ENCODE data around the gene TBC1D8. TPM values are rescaled to one million over a fixed set of nuclear protein-coding genes. Genes with fewer than 3 reads are reported as not detected.
A peak's percentile ranks its signal among the peaks of the same experiment; 100 is the strongest.

TBC1D8 gene
- total RNA-seq, 1 experiment from 2014 or later, result 29.8 TPM

DNA sequence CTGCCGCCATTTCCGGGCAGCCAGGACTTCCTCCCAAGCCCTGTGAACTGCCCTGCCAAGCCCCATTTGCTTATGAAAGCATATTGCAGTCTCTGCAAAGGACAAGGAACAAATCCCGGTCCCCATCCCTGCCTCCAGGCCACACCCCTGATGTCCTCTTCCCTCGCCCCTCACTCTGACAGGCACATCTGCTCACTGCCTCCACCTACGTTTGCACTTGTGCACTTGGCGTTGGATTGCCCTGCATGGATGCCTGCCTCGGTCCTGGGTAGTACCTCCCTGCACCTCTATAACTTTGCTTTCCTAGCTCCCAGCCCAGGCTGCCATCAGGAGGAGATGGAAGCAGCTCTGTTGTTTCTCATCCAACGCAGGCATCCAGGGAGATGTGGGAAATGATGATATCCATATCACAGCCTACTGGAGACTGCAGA, 168.7 kb downstream of the TBC1D8 start:
- Histone ChIP-seq H3K4me3 (ENCODE audit: insufficient read depth, low read depth, low read length) (no peak overlapping the region), H3K27me3 (ENCODE audit: control insufficient read depth, insufficient read depth, low read length) (no peaks in the 10 kb centered on the region; the same call in 1 of the 2 replicates), H3K36me3 (replicated peaks; ENCODE audit: control insufficient read depth, insufficient read depth, low read length) (no peaks in the 10 kb centered on the region)
- peak; percentile 62 for DNase-seq

DNA sequence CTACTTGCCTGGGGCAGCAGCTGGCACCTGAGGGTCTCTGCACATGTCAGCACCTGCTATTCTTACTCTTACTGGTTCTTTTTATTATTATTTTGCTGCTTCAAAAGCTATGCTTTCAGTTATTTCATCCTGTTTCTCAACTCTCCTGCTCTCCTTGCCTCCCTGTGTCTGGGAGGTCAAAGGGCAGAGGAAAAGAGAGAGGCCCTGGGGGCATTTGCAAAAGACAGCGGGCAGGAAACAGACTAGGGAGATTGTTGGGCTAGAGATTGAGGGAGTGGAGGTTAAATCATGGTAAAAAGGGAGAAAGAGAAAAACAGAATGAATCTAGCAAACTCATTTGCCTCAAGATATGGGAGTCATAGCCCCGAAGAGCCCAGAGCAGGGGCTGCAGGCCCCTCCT, 170.2 kb downstream of the TBC1D8 start:
- no peak for DNase-seq
- H3K27me3 ChIP-seq (ENCODE audit: control insufficient read depth, insufficient read depth, low read length), result no peaks in the 10 kb centered on the region; the same call in 1 of the 2 replicates
- no peak overlapping the region for H3K4me3 ChIP-seq (ENCODE audit: insufficient read depth, low read depth, low read length)
- H3K36me3 ChIP-seq (replicated peaks; ENCODE audit: control insufficient read depth, insufficient read depth, low read length), result no peaks in the 10 kb centered on the region

DNA sequence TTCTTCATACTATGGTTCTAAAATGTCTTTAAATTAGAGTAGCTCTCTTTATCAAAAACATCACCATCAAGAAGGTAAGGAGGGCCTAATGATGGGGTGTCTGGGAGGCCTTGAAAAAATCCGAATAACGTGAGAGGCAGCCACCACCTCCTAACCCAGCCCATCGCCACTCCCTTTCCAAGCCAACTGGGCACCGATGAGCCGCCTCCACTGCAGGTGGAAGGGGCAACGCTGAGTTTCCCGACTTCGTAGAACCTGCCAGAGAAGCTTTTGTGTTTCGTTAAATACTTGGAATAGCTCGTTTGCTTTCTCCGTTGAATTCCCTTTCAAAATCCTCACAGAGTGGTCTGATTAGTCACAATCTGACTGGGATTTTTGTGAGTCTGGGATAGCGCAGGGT, 171.1 kb downstream of the TBC1D8 start:
- Histone ChIP-seq H3K27me3 (ENCODE audit: control insufficient read depth, insufficient read depth, low read length) (no peaks in the 10 kb centered on the region), H3K36me3 (replicated peaks; ENCODE audit: control insufficient read depth, insufficient read depth, low read length) (no peaks in the 10 kb centered on the region), H3K4me3 (ENCODE audit: insufficient read depth, low read depth, low read length) (no peak overlapping the region)
- no peak for DNase-seq

DNA sequence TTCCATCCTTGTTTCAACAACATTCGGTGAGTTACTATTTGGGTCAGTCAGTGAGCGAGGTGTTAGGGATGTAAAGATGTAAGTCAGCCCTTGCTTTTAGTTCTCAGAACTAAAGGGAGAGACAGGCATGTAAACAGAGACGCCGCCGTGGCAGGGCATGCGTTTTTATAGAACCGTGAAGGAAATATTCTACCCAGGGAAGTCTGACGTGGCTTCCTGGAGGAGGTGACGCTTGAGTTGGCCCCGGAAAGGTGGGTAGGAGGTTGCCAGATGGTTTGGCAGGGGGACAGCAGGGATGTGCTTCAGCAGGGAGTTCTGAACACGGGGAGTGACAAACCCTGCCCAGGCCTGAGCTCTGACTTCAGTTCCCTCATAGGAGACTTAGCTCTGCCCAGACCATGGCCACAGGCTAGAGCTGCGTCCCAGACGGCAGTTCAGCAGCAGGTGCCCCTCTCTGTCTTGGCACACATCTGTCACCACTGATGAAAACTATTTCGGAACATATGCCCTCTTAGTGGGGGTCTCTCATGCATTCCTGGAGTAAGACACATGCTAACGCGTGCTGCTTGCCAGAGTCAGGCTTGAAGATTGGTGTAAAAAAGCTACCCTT, 172.5 kb downstream of the TBC1D8 start:
- DNase-seq, result no peak
- Histone ChIP-seq H3K36me3 (replicated peaks; ENCODE audit: control insufficient read depth, insufficient read depth, low read length) (no peaks in the 10 kb centered on the region), H3K27me3 (ENCODE audit: control insufficient read depth, insufficient read depth, low read length) (no peaks in the 10 kb centered on the region), H3K4me3 (ENCODE audit: insufficient read depth, low read depth, low read length) (no peak overlapping the region)

DNA sequence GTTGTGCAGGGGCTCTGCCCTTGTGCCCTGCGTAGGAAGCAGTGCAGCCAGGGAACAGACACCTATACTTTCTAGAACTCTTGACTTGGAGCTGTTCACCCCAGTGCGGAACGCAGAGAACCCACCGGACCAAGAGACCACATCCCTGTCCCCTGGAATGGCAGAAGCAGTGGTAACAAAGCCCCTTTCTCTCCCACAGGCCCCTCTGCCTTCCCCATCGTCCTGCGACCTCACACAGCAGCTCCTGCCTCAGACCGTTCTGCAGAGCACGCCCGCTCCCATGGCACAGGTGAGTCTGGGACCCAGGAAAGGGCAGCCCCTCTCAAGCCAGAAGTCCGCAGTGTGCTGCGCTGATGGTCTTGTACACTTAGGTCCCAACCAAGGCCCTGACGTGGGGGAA, 173.7 kb downstream of the TBC1D8 start:
- H3K27me3 ChIP-seq (ENCODE audit: control insufficient read depth, insufficient read depth, low read length), result no peaks in the 10 kb centered on the region
- no peak for DNase-seq
- H3K4me3 ChIP-seq (ENCODE audit: insufficient read depth, low read depth, low read length), result no peak overlapping the region
- H3K36me3 ChIP-seq (replicated peaks; ENCODE audit: control insufficient read depth, insufficient read depth, low read length), result no peaks in the 10 kb centered on the region

DNA sequence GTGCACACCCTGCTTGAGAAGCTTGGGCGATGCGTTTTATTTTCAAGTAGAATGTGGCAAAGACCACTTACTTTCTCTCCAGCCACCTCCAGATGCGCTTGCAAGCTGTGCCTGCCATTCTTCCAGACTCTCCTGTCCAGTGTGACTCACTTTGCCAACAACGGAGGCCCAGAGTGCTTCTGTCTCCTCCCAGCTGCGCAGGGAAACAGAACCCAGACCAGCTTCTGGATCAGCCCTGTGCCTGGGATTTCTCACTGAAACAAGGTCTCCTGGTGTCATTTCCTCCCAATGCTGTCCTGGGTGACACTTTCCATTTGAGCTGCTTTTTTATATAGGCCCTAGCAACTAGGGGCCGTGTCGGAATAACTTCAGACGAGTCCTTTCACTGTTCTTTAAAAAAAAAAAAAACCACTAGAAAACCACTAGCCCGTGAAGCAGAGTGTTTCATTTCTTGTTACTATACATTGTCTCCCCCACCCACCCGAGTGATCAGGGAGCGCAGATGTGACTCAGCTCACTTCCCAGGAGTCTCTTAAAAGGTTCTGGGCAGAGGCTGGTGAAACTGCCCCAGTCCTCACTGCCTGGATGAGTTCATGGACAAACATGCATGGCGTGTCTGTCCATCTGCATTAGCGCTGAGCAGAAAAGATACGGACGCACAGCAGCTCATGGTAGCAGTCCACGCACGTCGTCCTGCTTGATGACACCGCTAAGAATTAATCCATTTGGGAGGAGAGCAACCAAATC, 174.4 kb downstream of the TBC1D8 start:
- no peaks in the 10 kb centered on the region for H3K27me3 ChIP-seq (ENCODE audit: control insufficient read depth, insufficient read depth, low read length)
- no peak for DNase-seq
- no peaks in the 10 kb centered on the region for H3K36me3 ChIP-seq (replicated peaks; ENCODE audit: control insufficient read depth, insufficient read depth, low read length)
- H3K4me3 ChIP-seq (ENCODE audit: insufficient read depth, low read depth, low read length), result no peak overlapping the region

DNA sequence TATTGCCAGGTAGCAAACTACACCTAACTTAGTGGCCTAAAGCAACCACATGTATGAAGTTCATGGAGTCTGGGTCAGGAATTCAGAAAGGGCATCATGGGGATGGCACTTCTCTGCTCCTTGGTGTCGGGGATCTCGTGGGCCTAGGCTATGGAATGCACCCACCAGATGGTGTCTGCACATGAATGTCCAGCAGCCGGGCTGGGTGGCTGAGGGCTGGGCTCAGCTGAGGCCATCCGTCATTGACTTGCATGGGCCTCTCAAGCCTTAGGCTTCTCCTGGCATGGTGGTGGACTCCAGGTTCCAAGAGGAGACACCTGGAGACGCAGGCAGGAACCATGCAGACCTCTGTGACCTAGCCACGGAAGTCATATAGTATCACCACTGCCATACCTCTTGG, 175.1 kb downstream of the TBC1D8 start:
- H3K4me3 ChIP-seq (ENCODE audit: insufficient read depth, low read depth, low read length), result no peak overlapping the region
- no peaks in the 10 kb centered on the region for H3K27me3 ChIP-seq (ENCODE audit: control insufficient read depth, insufficient read depth, low read length)
- no peak for DNase-seq
- H3K36me3 ChIP-seq (replicated peaks; ENCODE audit: control insufficient read depth, insufficient read depth, low read length), result no peaks in the 10 kb centered on the region

DNA sequence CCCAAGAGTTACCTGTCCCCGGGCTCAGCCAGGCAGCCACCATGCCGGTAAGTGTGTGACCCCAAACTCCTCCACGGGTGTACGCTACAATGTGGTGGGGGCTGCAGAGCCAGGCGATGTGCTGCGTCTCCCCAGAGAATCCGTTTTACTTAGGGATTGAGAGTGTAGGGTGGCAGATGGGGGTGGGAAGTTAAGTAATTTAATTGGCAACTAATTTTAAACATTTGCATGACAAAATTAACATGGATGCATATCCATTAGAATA, 175.7 kb downstream of the TBC1D8 start:
- H3K4me3 ChIP-seq (ENCODE audit: insufficient read depth, low read depth, low read length), result no peak overlapping the region
- H3K27me3 ChIP-seq (ENCODE audit: control insufficient read depth, insufficient read depth, low read length), result no peaks in the 10 kb centered on the region
- no peaks in the 10 kb centered on the region for H3K36me3 ChIP-seq (replicated peaks; ENCODE audit: control insufficient read depth, insufficient read depth, low read length)
- no peak for DNase-seq

DNA sequence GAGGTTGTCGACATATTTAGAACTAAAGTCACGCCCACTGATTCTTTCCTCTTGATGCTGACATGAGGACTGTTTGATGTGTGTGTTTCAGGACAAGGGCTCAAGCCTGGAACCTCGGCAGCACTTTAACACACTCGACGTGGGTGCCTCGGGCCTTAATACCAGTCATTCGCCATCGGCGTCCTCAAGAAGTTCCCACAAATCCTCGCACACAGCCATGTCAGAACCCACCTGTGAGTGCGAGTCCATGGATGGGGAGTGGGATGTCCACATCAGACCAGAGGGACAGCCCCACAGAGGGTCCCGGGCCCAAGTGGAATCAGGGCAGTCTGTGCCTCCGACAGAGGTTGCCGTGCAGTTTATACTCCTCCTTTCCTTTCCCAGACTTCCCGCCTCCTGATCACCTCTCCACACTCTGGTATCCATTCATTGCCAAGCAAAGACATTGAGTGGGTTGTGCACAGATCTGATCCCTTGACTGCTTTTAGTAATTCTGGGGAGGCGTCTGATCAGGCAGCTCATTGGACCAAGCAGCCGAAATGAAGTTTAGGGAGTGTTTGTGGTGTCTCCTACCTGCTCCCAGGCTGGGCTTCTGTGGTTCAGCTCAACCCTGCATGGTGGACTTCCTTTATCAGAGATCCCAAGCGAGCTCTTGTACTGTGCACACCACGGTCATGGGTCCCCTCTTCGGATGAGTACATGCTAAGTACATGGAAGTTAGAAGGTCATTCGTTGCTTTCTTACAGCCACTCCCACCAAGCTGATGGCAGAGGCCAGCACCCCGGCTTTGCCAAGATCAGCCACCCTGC, 176.3 kb downstream of the TBC1D8 start:
- no peaks in the 10 kb centered on the region for H3K36me3 ChIP-seq (replicated peaks; ENCODE audit: control insufficient read depth, insufficient read depth, low read length)
- DNase-seq, result no peak
- H3K4me3 ChIP-seq (ENCODE audit: insufficient read depth, low read depth, low read length), result no peak overlapping the region
- H3K27me3 ChIP-seq (ENCODE audit: control insufficient read depth, insufficient read depth, low read length), result no peaks in the 10 kb centered on the region

DNA sequence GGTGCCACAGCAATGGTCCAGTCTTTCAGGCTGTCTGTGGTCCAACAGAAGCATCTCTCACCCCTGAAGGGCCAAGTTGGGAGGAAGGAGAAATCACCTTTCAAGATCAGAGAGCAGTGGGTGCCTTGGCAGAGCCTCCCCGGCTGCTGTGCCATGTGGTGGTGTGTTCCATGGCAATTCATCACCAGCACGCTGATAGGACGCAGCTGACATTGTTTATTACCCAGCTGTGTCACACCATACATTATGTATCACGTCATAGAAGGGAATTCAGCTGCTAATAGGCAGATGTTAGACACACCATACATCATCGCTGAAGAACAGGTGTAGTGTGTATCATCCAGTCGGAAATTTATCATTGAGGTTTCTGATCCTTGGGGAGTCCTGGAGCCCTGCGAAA, 178.7 kb downstream of the TBC1D8 start:
- no peak overlapping the region for H3K4me3 ChIP-seq (ENCODE audit: insufficient read depth, low read depth, low read length)
- no peaks in the 10 kb centered on the region for H3K27me3 ChIP-seq (ENCODE audit: control insufficient read depth, insufficient read depth, low read length)
- DNase-seq, result no peak
- no peaks in the 10 kb centered on the region for H3K36me3 ChIP-seq (replicated peaks; ENCODE audit: control insufficient read depth, insufficient read depth, low read length)

DNA sequence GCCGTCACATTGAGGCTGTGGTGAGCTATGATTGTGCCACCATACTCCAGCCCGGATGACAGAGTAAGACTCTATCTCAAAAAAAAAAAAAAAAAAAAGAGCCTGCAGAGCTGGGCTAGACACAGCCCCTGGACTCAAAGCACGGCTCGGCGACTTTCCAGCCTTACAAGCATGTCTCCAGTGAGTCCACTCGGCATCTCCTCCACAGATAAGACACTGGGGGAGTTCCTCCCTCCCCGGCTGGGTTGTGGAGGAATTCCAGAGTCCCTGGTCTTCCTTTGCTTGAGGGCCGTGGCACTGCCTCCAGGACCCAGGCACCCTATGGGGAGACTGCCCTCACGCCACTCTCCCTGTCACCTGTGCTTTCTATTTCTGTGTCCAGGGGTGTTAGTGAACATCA, 180.0 kb downstream of the TBC1D8 start:
- Histone ChIP-seq H3K36me3 (replicated peaks; ENCODE audit: control insufficient read depth, insufficient read depth, low read length) (no peaks in the 10 kb centered on the region), H3K27me3 (ENCODE audit: control insufficient read depth, insufficient read depth, low read length) (no peaks in the 10 kb centered on the region)
- DNase-seq, result no peak

DNA sequence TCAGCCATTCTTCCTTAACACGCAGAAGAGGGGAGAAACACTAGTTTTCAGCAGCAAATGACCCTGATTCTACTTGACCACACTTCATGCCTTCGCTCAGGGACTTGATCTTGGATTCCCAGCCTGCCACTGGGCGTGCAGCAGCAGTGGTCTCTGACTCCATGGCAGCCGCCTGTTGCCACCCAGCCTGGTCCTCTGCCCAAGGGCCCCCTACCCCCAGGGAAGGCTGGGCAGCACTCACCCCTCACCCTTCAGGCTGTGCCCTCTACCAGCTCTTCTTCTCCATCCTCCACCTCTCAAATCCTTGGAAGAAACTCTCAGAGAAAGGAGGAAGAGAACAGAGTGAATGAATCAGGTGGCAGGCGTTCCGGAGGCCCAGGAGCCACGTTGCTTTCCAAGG, 181.2 kb downstream of the TBC1D8 start:
- no peak for DNase-seq
- no peaks in the 10 kb centered on the region for H3K36me3 ChIP-seq (replicated peaks; ENCODE audit: control insufficient read depth, insufficient read depth, low read length)
- no peak overlapping the region for H3K4me3 ChIP-seq (ENCODE audit: insufficient read depth, low read depth, low read length)
- no peaks in the 10 kb centered on the region for H3K27me3 ChIP-seq (ENCODE audit: control insufficient read depth, insufficient read depth, low read length)

More for the DNA sequence above, 180.0 kb downstream of the TBC1D8 start:
- no peak overlapping the region for H3K4me3 ChIP-seq (ENCODE audit: insufficient read depth, low read depth, low read length)

DNA sequence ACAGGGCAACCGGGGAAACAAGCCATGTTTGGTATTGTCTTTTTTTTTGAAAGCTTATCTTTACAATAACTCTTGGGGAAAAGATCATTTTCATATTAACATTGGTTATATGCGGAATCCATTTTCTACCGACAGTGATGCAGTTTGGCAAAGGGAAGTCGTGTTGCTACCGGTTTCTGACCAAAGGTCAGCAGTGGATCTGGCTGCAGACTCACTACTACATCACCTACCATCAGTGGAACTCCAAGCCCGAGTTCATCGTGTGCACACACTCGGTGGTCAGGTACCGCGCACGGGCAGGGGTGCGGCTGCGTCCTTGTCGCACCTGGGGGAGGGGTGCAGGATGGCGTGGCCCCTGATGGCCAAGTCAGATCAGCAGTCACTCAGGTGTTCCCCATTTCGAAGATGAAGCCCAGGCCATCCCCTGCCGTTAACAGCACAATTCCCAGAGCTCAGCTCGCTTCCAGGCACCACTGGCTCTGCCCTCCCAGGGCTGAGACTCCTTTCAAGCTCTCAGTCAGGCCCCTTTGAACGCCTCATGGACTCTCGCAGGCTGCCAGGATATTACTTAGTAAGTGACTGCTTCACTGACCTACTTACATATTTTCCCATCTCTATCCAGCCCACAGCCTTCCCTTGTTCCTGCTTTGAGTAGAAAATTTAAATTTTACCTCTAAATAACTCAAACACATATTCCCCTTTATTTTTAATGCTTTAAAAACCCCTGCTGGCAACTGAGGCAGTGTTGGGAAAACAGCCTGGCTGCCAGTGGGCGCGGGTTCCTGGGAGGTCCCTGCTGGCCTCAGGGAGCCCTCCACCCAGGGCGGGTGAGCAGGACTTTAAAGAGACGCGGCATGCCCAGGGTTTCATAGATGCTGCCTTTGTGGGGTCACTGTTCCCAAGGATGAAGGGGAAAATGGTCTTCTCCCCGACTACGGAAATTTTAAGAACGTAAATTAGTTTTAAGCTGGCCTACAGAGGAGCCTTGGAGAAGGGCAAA, 182.7 kb downstream of the TBC1D8 start:
- no peak for DNase-seq
- Histone ChIP-seq H3K27me3 (ENCODE audit: control insufficient read depth, insufficient read depth, low read length) (no peaks in the 10 kb centered on the region), H3K4me3 (ENCODE audit: insufficient read depth, low read depth, low read length) (no peak overlapping the region), H3K36me3 (replicated peaks; ENCODE audit: control insufficient read depth, insufficient read depth, low read length) (no peaks in the 10 kb centered on the region)

DNA sequence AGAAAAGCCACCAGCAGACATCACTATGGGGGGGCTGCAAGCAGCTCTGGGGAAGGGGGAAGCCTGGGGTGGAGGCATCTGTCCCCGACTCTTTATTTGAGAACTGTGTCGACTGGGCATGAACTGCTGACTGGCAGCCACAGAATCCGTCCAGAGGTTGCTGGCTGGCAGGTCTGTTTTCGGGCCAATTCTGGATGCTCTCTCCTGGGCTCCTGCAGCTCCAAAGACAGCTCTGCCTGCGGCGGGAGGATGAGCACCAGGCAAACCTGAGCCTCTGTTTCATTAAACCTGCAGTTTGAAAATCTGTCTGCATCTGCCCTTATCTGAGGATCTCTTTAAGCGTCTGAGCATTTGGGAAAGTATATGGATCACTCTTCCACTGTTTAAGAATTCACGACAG, 183.5 kb downstream of the TBC1D8 start:
- Histone ChIP-seq H3K27me3 (ENCODE audit: control insufficient read depth, insufficient read depth, low read length) (no peaks in the 10 kb centered on the region), H3K4me3 (ENCODE audit: insufficient read depth, low read depth, low read length) (no peak overlapping the region), H3K36me3 (replicated peaks; ENCODE audit: control insufficient read depth, insufficient read depth, low read length) (no peaks in the 10 kb centered on the region)
- DNase-seq, result no peak
